ENCODE data around the gene SGTA. TPM values are rescaled to one million over a fixed set of nuclear protein-coding genes. Genes with fewer than 3 reads are reported as not detected.

SGTA gene
- total RNA-seq, 1 donor from 2014 or later, result 72.6 TPM

DNA sequence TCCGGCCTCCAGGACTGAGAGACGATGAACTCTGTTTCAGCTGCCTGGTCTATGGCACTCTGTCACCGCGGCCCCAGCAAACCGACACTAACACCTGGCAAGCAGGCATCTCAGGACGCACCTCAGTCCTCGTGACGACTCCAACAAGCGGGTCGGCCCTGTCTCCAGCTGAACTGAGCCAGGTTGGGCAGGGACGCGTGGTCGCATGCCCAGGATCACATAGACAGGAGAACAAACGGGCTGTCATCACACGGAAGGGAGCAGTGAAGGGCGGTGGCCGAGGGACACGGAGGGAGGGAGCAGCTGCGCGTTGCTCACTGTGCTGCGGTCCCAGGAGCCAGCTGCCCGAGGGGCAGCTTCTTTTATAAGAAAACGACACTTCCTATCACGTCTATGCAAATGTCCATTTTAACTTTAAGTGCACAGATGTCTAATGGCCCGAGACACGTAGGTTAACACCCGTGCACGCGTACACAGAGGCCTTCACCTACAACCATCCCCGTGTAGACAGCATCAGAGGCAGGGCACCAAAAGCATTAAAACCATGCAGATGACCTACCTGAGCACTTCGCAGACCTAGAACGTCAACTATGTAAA, 8.9 kb downstream of the SGTA start:
- peak; percentile 73 for DNase-seq
- peak overlapping the region; percentile 56 for H3K4me3 ChIP-seq
- H3K27ac ChIP-seq (replicated peaks), result peak overlapping the region; percentile 98
- H3K4me1 ChIP-seq, result peaks cover 85% of the 10 kb centered on the region
- H3K27me3 ChIP-seq (ENCODE audit: low read depth), result no peaks in the 10 kb centered on the region
- no peaks in the 10 kb centered on the region for H3K9me3 ChIP-seq (replicated peaks)
- intact Hi-C loops (cut with micrococcal nuclease), result no loop called here
- no peaks in the 10 kb centered on the region for H3K36me3 ChIP-seq
- TF ChIP-seq, protein P1, sequence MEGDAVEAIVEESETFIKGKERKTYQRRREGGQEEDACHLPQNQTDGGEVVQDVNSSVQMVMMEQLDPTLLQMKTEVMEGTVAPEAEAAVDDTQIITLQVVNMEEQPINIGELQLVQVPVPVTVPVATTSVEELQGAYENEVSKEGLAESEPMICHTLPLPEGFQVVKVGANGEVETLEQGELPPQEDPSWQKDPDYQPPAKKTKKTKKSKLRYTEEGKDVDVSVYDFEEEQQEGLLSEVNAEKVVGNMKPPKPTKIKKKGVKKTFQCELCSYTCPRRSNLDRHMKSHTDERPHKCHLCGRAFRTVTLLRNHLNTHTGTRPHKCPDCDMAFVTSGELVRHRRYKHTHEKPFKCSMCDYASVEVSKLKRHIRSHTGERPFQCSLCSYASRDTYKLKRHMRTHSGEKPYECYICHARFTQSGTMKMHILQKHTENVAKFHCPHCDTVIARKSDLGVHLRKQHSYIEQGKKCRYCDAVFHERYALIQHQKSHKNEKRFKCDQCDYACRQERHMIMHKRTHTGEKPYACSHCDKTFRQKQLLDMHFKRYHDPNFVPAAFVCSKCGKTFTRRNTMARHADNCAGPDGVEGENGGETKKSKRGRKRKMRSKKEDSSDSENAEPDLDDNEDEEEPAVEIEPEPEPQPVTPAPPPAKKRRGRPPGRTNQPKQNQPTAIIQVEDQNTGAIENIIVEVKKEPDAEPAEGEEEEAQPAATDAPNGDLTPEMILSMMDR (IDR thresholded peaks at IDR 0.05; ENCODE audit: borderline replicate concordance), result no peak

GRCh38 chr19:2771786-2772674, 11.0 kb downstream of the SGTA start:
- H3K4me3 ChIP-seq, result no peak overlapping the region
- intact Hi-C loops (cut with micrococcal nuclease), result no loop called here
- H3K27me3 ChIP-seq (ENCODE audit: low read depth), result no peaks in the 10 kb centered on the region
- H3K27ac ChIP-seq (replicated peaks), result peak overlapping the region; percentile 84
- no peak for DNase-seq
- H3K4me1 ChIP-seq, result peaks cover 77% of the 10 kb centered on the region
- TF ChIP-seq, protein P1 (IDR thresholded peaks at IDR 0.05; ENCODE audit: borderline replicate concordance), result no peak
- H3K36me3 ChIP-seq, result peaks cover 18% of the 10 kb centered on the region
- no peaks in the 10 kb centered on the region for H3K9me3 ChIP-seq (replicated peaks)

DNA sequence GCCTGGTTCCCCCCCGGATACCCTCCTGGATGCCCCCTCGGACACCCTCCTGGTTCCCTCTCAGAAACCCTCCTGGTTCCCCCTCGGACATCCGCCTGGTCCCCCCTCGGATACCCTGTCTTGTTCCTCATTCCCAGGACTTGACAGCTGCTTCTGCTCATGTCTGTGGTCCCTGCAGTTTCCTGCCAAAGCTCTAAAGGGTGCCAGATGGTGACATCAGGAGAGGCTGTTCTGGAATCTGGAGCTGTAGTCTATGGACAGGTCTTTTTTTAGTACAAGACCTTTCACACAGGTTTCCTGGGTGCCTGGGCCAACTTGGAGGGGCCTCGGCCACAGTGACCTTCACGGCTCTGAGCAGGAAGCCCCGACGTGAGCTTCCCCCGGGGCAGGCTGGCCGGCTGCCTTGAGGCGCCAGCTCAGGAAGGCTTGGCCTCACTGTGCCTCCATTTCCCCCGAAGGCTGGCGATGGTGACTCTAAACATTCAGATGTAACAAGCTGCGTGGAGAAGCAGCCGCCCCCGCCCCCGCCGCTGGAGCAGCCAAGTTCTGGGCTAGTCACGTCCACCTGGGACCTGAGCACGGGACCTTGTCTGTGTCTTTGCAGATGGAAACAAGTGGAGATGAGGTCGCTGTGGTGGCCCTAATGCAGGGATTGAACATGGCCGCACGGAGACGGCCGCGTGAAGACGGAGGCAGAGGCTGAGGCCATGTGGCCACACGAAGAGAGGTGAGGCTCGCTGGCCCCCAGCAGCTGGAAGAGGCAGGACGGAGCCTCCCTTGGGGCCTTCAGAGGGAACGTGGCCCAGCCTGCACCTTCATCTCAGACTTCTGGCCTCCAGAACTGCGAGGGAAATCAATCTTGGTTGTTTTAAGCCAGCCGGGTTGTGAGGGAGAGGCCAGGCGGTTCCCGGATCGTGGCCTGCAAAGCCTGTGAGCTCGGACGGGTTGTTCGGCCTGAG, 12.7 kb downstream of the SGTA start:
- Histone ChIP-seq H3K27ac (replicated peaks) (peak overlapping the region; percentile 84), H3K9me3 (replicated peaks) (no peaks in the 10 kb centered on the region), H3K4me3 (peak overlapping the region; percentile 22), H3K36me3 (peaks cover 35% of the 10 kb centered on the region), H3K27me3 (ENCODE audit: low read depth) (no peaks in the 10 kb centered on the region), H3K4me1 (peaks cover 60% of the 10 kb centered on the region)
- DNase-seq, result peak; percentile 65
- TF ChIP-seq, protein P1 (IDR thresholded peaks at IDR 0.05; ENCODE audit: borderline replicate concordance), result no peak
- intact Hi-C loops (cut with micrococcal nuclease), result no loop called here

- peaks cover 46% of the 10 kb centered on the region for H3K36me3 ChIP-seq
- intact Hi-C loops (cut with micrococcal nuclease), result no loop called here
- no peak for DNase-seq
Observed at GRCh38 chr19:2769218-2769617, 13.9 kb downstream of the SGTA start.

More at GRCh38 chr19:2769218-2769617, 13.9 kb downstream of the SGTA start:
- TF ChIP-seq, protein P1 (IDR thresholded peaks at IDR 0.05; ENCODE audit: borderline replicate concordance), result no peak
- no peak overlapping the region for H3K4me3 ChIP-seq
- no peaks in the 10 kb centered on the region for H3K9me3 ChIP-seq (replicated peaks)
- H3K4me1 ChIP-seq, result peaks cover 49% of the 10 kb centered on the region
- no peaks in the 10 kb centered on the region for H3K27me3 ChIP-seq (ENCODE audit: low read depth)
- peak overlapping the region; percentile 84 for H3K27ac ChIP-seq (replicated peaks)

Data from left ventricle myocardium inferior (tissue), 1 donor.